WI38 (cell line): Measurements from ENCODE around the gene TRIM48.
"Not testable (repeated sequence)": the region's sequence is repeated elsewhere in the genome, so short reads cannot be mapped to it uniquely, and the experiment has no call there.

ENCODE experiments used
- H3K4me3 ChIP-seq: 2 replicates; pipeline ENCODE4 v1.5.1; 2011; ENCODE audit warnings: low read depth, mild to moderate bottlenecking, control low read depth, low read length
- CTCF ChIP-seq: IDR thresholded peaks from 2 replicates; pipeline ENCODE4 v1.5.1; 2012; ENCODE audit warnings: low read depth, mild to moderate bottlenecking, control low read depth, low read length

Gene TRIM48

GRCh38 chr11:55261855-55262254 is at the start of gene TRIM48:
TSS of gene TRIM48 (plus strand) at chr11:55262155. CDS start at chr11:55262268, 113 bp downstream.
- not testable (repeated sequence) for H3K4me3 ChIP-seq

GRCh38 chr11:55238316-55238715 is 23.6 kb upstream of the TRIM48 start:
- H3K4me3 ChIP-seq: not testable (repeated sequence)

- no peak for TF ChIP-seq CTCF
These were observed 1.1 kb downstream of the TRIM48 start for GRCh38 chr11:55263081-55263480.

More at GRCh38 chr11:55263081-55263480, 1.1 kb downstream of the TRIM48 start:
- no peak overlapping the region for H3K4me3 ChIP-seq
